K562 (cell line): ENCODE data around the gene DYRK2. TPM values are rescaled to one million over a fixed set of nuclear protein-coding genes. Genes with fewer than 3 reads are reported as not detected.

ENCODE experiments used
- ATAC-seq: fragments of 200-7000 bp; cut with Tn5 transposase; 3 replicates; pipeline ENCODE4 v1.9.1; 2020; ENCODE audit warnings: moderate library complexity
- BruUV-seq: library from RNA; stranded (reverse); fragments of 400-500 nt; replicated peaks from 2 replicates; lab custom pipeline; 2021; lab: Mats Ljungman, UMichigan
- CTCF ChIA-PET: fragments of 300-600 bp; formaldehyde crosslinking; extraction: SDS; loops from one replicate; lab custom pipeline; 2021; ENCODE audit warnings: low intra/inter-chr PET ratio; lab: Yijun Ruan, JAX
- POLR2A ChIA-PET: fragments of 300-600, 350-650 bp; sonication (Branson Sonifier 250); formaldehyde crosslinking; extraction: SDS; loops from one replicate; lab custom pipeline; 2021; ENCODE audit warnings: antibody characterized with exemption, inconsistent platforms; lab: Yijun Ruan, JAX
- DNase-seq, 4 experiments: peaks; one replicate each; pipeline versions ENCODE4 v3.0.0 to v3.0.0-alpha.2; 2011 to 2018; ENCODE audit warnings: low spot score in 3 of 4, mixed read lengths in 3 of 4; ENCODE audit errors: extremely low read depth in 1 of 4
- FAIRE-seq: peaks from 2 replicates; lab custom pipeline; 2011; peaks lifted over from hg19 to GRCh38; lab: Jason Lieb, UNC
- H2AFZ ChIP-seq: 2 replicates; pipeline ENCODE4 v1.6.0; 2011; ENCODE audit warnings: low read depth, low read length, control low read depth, inconsistent platforms
- H3K27ac ChIP-seq: fragments of 200-600 bp; 3 replicates; pipeline ENCODE4 v1.8.0; 2011; ENCODE audit warnings: low read depth, mild to moderate bottlenecking, control low read depth, inconsistent platforms, low read length, moderate library complexity, mixed read lengths; ENCODE audit errors: extremely low read depth
- H3K27me3 ChIP-seq, 2 experiments: fragments of 300-600 bp in 1 of 2; 2 replicates in 1 of 2; 3 replicates in 1 of 2; pipeline versions ENCODE4 v1.6.0 to v1.8.0; 2011; ENCODE audit warnings: inconsistent platforms in 2 of 2, low read length in 2 of 2, mild to moderate bottlenecking in 1 of 2, mixed read lengths in 1 of 2, moderate library complexity in 1 of 2; ENCODE audit not compliant: control insufficient read depth in 2 of 2, insufficient read depth in 2 of 2
- H3K36me3 ChIP-seq: fragments of 300-600 bp; 3 replicates; pipeline ENCODE4 v1.8.0; 2011; ENCODE audit warnings: mild to moderate bottlenecking, low read length, inconsistent platforms; ENCODE audit not compliant: control insufficient read depth, insufficient read depth
- H3K4me1 ChIP-seq, 2 experiments: fragments of 200-600 bp in 1 of 2; replicated peaks in 1 of 2; 2 replicates in 1 of 2; 3 replicates in 1 of 2; pipeline versions ENCODE4 v1.5.1 to v1.8.0; 2011; ENCODE audit warnings: inconsistent platforms in 2 of 2, low read length in 2 of 2, mild to moderate bottlenecking in 1 of 2, mixed read lengths in 1 of 2, moderate library complexity in 1 of 2; ENCODE audit not compliant: control insufficient read depth in 2 of 2, insufficient read depth in 2 of 2
- H3K4me2 ChIP-seq: 2 replicates; pipeline ENCODE4 v1.6.1; 2011; ENCODE audit warnings: low read length, control low read depth, inconsistent platforms, mixed read lengths; ENCODE audit not compliant: insufficient read depth
- H3K4me3 ChIP-seq: fragments of 200-600 bp; sonication (generic), shearing (Covaris generic); 2 replicates; pipeline ENCODE4 v1.5.1; 2016; ENCODE audit warnings: control low read depth, inconsistent platforms
- H3K79me2 ChIP-seq: fragments of 200-600 bp; 3 replicates; pipeline ENCODE4 v1.8.0; 2011; ENCODE audit warnings: low read length, inconsistent platforms; ENCODE audit not compliant: control insufficient read depth, insufficient read depth
- H3K9ac ChIP-seq, 2 experiments: 2 replicates each; pipeline versions ENCODE4 v1.6.0 to v1.6.1; 2011; ENCODE audit warnings: low read depth in 2 of 2, low read length in 2 of 2, control low read depth in 1 of 2, inconsistent platforms in 1 of 2, mild to moderate bottlenecking in 1 of 2, mixed read lengths in 1 of 2; ENCODE audit not compliant: insufficient read depth in 1 of 2
- H3K9me1 ChIP-seq: one replicate; pipeline ENCODE4 v1.6.0; 2011; ENCODE audit warnings: inconsistent platforms, mild to moderate bottlenecking, low read length, moderate library complexity; ENCODE audit not compliant: control insufficient read depth, insufficient read depth
- H3K9me3 ChIP-seq: replicated peaks from 2 replicates; pipeline ENCODE4 v1.5.1; 2011; ENCODE audit warnings: low read depth, low read length, inconsistent platforms; ENCODE audit not compliant: control insufficient read depth, insufficient read depth
- H4K20me1 ChIP-seq: replicated peaks from 2 replicates; pipeline ENCODE4 v1.6.1; 2011; ENCODE audit warnings: low read length, inconsistent platforms, mixed read lengths; ENCODE audit not compliant: control insufficient read depth, insufficient read depth
- ARNT ChIP-seq, 2 experiments: fragments of 450-650 bp; IDR thresholded peaks; 2 replicates each; pipeline ENCODE4 v1.6.1; 2016; ENCODE audit warnings: mild to moderate bottlenecking in 1 of 2
- ATF2 ChIP-seq: sonication (generic); formaldehyde crosslinking; IDR thresholded peaks from 2 replicates; pipeline ENCODE4 v1.8.1; 2022; ENCODE audit warnings: missing genetic modification reagents
- BRF1 ChIP-seq: IDR thresholded peaks from 3 replicates; pipeline ENCODE4 v1.6.1; 2011; ENCODE audit warnings: borderline replicate concordance, mild to moderate bottlenecking; ENCODE audit not compliant: insufficient read length; ENCODE audit errors: extremely low read depth
- LARP7 ChIP-seq: fragments of 450-650 bp; IDR thresholded peaks from 2 replicates; pipeline ENCODE4 v1.6.1; 2016
- NR3C1 ChIP-seq: sonication (generic); formaldehyde crosslinking; IDR thresholded peaks from 2 replicates; pipeline ENCODE4 v1.8.1; 2022; ENCODE audit warnings: missing genetic modification reagents
- NRF1 ChIP-seq, 2 experiments: fragments of 450-650 bp; IDR thresholded peaks in 1 of 2; conservative IDR thresholded peaks in 1 of 2; 2 replicates each; pipeline ENCODE4 v1.6.1; 2014; ENCODE audit warnings: mild to moderate bottlenecking in 2 of 2
- PURB ChIP-seq: sonication (generic); formaldehyde crosslinking; IDR thresholded peaks from 2 replicates; pipeline ENCODE4 v1.9.0; 2021; ENCODE audit warnings: low read depth, mild to moderate bottlenecking, missing genetic modification reagents
- SETDB1 ChIP-seq: IDR thresholded peaks from one replicate; pipeline ENCODE4 v1.6.1; 2012; ENCODE audit warnings: low read length, control low read depth, inconsistent platforms
- STAG1 ChIP-seq: sonication (generic); formaldehyde crosslinking; IDR thresholded peaks from 2 replicates; pipeline ENCODE4 v1.5.0; 2020; ENCODE audit warnings: missing genetic modification reagents, borderline replicate concordance
- ZFP91 ChIP-seq: sonication (generic); formaldehyde crosslinking; IDR thresholded peaks from 2 replicates; pipeline ENCODE4 v1.8.0; 2022; ENCODE audit warnings: mild to moderate bottlenecking, missing genetic modification reagents
- ZNF511 ChIP-seq: sonication (generic); formaldehyde crosslinking; IDR thresholded peaks from 2 replicates; pipeline ENCODE4 v1.8.0; 2022; ENCODE audit warnings: mild to moderate bottlenecking, missing genetic modification reagents
- ZNF592 ChIP-seq: fragments of 450-650 bp; IDR thresholded peaks from 2 replicates; pipeline ENCODE4 v1.6.1; 2017; ENCODE audit warnings: antibody characterized with exemption, mild to moderate bottlenecking
- WGBS: fragments of 100-300 bp; shearing (Covaris generic); methylation state at CpG from one replicate; pipeline ENCODE4 v1.1.6; 2016; ENCODE audit warnings: low coverage, mixed read lengths; ENCODE audit not compliant: insufficient coverage; ENCODE audit errors: missing lambda C conversion rate; 5-methylcytosine and 5-hydroxymethylcytosine counted together
- in situ Hi-C: fragments of 300-500 bp; cut with MboI; formaldehyde crosslinking; loops from 4 replicates; pipeline ENCODE4 v1.15.0; 2018; ENCODE audit warnings: inconsistent platforms, mixed read lengths
- intact Hi-C: fragments of 100-400 bp; cut with micrococcal nuclease; formaldehyde crosslinking; loops from 2 replicates; pipeline ENCODE4 v1.14.2; 2022
- polyA plus RNA-seq, 8 experiments: library from polyadenylated mRNA; depleted of rRNA in 4 of 8; stranded (reverse) in 5 of 8; unstranded in 3 of 8; fragments of >200 nt; fragmentation: Nextera tagmentation in 2 of 8; fragmentation: Illumina TruSeq in 1 of 8; extraction: Ambion mirVana in 2 of 8; extraction: Trizol in 1 of 8; gene quantifications; 2 replicates each; pipeline versions ENCODE4 v1.2.1 to v1.2.3, GENCODE V29; 2011 to 2014; ENCODE audit warnings: inconsistent platforms in 1 of 8, missing spikeins in 1 of 8
- total RNA-seq, 7 experiments: library from RNA; depleted of rRNA in 6 of 7; stranded (reverse); fragments of >200 nt in 6 of 7; fragmentation: Illumina TruSeq in 2 of 7; extraction: Trizol in 2 of 7; gene quantifications; 2 replicates each; pipeline versions ENCODE4 v1.2.1 to v1.2.3, GENCODE V29; 2011 to 2021; ENCODE audit warnings: low replicate concordance in 1 of 7

DYRK2 gene
- total and polyA plus RNA-seq, 9 of the 15 experiments (the other 6 are each of a cell fraction or from before 2014, with no cell fraction given): 1.7 to 15.4 (median 8.4) TPM

- TF ChIP-seq STAG1 (CRISPR knock-in tag): no peak
- TF ChIP-seq ZFP91 (CRISPR knock-in tag): no peak
- TF ChIP-seq NRF1 (conservative IDR thresholded peaks at IDR 0.05 in 1 of 2, IDR thresholded peaks at IDR 0.05 in 1 of 2): no peak
- TF ChIP-seq ARNT (IDR thresholded peaks at IDR 0.05): no peak
- TF ChIP-seq ZNF511 (CRISPR knock-in tag): no peak
Measured at GRCh38 chr12:67690656-67691055, 42.1 kb downstream of the DYRK2 start (continued).

GRCh38 chr12:67691220-67691619 lies 42.7 kb downstream of the DYRK2 start:
- in situ Hi-C loops: no loop called here
- no peak for FAIRE-seq

More at GRCh38 chr12:67691220-67691619, 42.7 kb downstream of the DYRK2 start:
- H3K79me2 ChIP-seq: no peaks in the 10 kb centered on the region
- no peaks in the 10 kb centered on the region for H3K36me3 ChIP-seq
- TF ChIP-seq NR3C1 (CRISPR knock-in tag): no peak
- TF ChIP-seq PURB (CRISPR knock-in tag): no peak
- TF ChIP-seq BRF1: no peak
- no peak for TF ChIP-seq SETDB1
- TF ChIP-seq ATF2 (CRISPR knock-in tag): no peak
- TF ChIP-seq LARP7: no peak
- TF ChIP-seq ZNF592: no peak
- no peak overlapping the region for H3K4me3 ChIP-seq
- H3K27ac ChIP-seq: no peak overlapping the region
- H3K4me2 ChIP-seq: no peak overlapping the region
- no peaks in the 10 kb centered on the region for H3K9me3 ChIP-seq
- ChIA-PET CTCF (no interaction called here), POLR2A (no interaction called here)
- H3K4me1 ChIP-seq: no peaks in the 10 kb centered on the region
- H3K27me3 ChIP-seq: no peaks in the 10 kb centered on the region
- intact Hi-C loops: no loop called here
- 2% methylated on average over 5 of the region's 5 CpGs for WGBS
- H2AFZ ChIP-seq: no peak overlapping the region
- H4K20me1 ChIP-seq: no peaks in the 10 kb centered on the region
- ATAC-seq (no peak), DNase-seq (no peak)
- BruUV-seq: no TSS peak
- H3K9me1 ChIP-seq: no peaks in the 10 kb centered on the region
- no peak overlapping the region for H3K9ac ChIP-seq
